ENCODE data around the gene CRY1.
A peak's percentile ranks its signal among the peaks of the same experiment; 100 is the strongest.
"Not testable (repeated sequence)": the region's sequence is repeated elsewhere in the genome, so short reads cannot be mapped to it uniquely, and the experiment has no call there.

The CRY1 gene

GRCh38 chr12:106996102-106996501, 97.2 kb downstream of the CRY1 start:
- DNase-seq, result not testable (repeated sequence)

- DNase-seq, result no peak
Measured at GRCh38 chr12:106994579-106995220, 98.6 kb downstream of the CRY1 start.

- no peak for DNase-seq
Measured at GRCh38 chr12:106987846-106988245, 105.5 kb downstream of the CRY1 start.

GRCh38 chr12:106986625-106987389, 106.5 kb downstream of the CRY1 start, which contains the start of gene MTERF2:
Gene MTERF2 (minus strand): TSS chr12:106987146. CDS start chr12:106978714, 8,432 bp downstream.
- peak; percentile 71 to 76 for DNase-seq

GRCh38 chr12:106986135-106986534, 107.2 kb downstream of the CRY1 start:
- DNase-seq, result no peak

GRCh38 chr12:106985479-106985878, 107.9 kb downstream of the CRY1 start:
- no peak for DNase-seq

- no peak for DNase-seq
Measured at GRCh38 chr12:106984588-106985137, 108.7 kb downstream of the CRY1 start.

GRCh38 chr12:106982229-106982628, 111.1 kb downstream of the CRY1 start:
- no peak for DNase-seq

GRCh38 chr12:106981788-106982187, 111.6 kb downstream of the CRY1 start:
- DNase-seq, result no peak

- no peak for DNase-seq
Measured at GRCh38 chr12:106980944-106981343, 112.4 kb downstream of the CRY1 start.

GRCh38 chr12:106978035-106978800, 115.1 kb downstream of the CRY1 start:
- DNase-seq, result no peak

- no peak for DNase-seq
Measured at GRCh38 chr12:106976668-106977067, 116.7 kb downstream of the CRY1 start.

- no peak for DNase-seq
Measured at GRCh38 chr12:106975993-106976658, 117.2 kb downstream of the CRY1 start.

- no peak for DNase-seq
Measured at GRCh38 chr12:106975098-106975497, 118.3 kb downstream of the CRY1 start.

GRCh38 chr12:106974511-106974910, 118.8 kb downstream of the CRY1 start:
- DNase-seq, result no peak

- DNase-seq, result no peak
Measured at GRCh38 chr12:106973545-106973944, 119.8 kb downstream of the CRY1 start.

- no peak for DNase-seq
Measured at GRCh38 chr12:106971065-106971464, 122.3 kb downstream of the CRY1 start.

GRCh38 chr12:106964526-106964925, 128.8 kb downstream of the CRY1 start:
- no peak for DNase-seq

- no peak for DNase-seq
Measured at GRCh38 chr12:106962286-106962685, 131.1 kb downstream of the CRY1 start.

- no peak for DNase-seq
Measured at GRCh38 chr12:106960443-106960842, 132.9 kb downstream of the CRY1 start.

GRCh38 chr12:106957583-106957982, 135.8 kb downstream of the CRY1 start:
- DNase-seq, result no peak

- DNase-seq, result peak; percentile 35 to 54
Measured at GRCh38 chr12:106956048-106956578, 137.2 kb downstream of the CRY1 start.

Measured in activated CD4-positive, alpha-beta T cell treated with anti-CD3 and anti-CD28 coated beads for 4 hours (primary cell).